Measurements from ENCODE around the gene ARHGAP11B.
A peak's percentile ranks its signal among the peaks of the same experiment; 100 is the strongest.
"Not testable (repeated sequence)": the region's sequence is repeated elsewhere in the genome, so short reads cannot be mapped to it uniquely, and the experiment has no call there.

Gene ARHGAP11B

GRCh38 chr15:30625436-30626193, at the start of gene ARHGAP11B:
ARHGAP11B (plus strand) TSS chr15:30626128.
- TF ChIP-seq, protein P1, sequence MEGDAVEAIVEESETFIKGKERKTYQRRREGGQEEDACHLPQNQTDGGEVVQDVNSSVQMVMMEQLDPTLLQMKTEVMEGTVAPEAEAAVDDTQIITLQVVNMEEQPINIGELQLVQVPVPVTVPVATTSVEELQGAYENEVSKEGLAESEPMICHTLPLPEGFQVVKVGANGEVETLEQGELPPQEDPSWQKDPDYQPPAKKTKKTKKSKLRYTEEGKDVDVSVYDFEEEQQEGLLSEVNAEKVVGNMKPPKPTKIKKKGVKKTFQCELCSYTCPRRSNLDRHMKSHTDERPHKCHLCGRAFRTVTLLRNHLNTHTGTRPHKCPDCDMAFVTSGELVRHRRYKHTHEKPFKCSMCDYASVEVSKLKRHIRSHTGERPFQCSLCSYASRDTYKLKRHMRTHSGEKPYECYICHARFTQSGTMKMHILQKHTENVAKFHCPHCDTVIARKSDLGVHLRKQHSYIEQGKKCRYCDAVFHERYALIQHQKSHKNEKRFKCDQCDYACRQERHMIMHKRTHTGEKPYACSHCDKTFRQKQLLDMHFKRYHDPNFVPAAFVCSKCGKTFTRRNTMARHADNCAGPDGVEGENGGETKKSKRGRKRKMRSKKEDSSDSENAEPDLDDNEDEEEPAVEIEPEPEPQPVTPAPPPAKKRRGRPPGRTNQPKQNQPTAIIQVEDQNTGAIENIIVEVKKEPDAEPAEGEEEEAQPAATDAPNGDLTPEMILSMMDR (IDR thresholded peaks at IDR 0.05; ENCODE audit: low read depth, low read length, missing control alignments), result peak; percentile 17
- DNase-seq (ENCODE audit: low read depth), result peak; percentile 99
- H3K4me3 ChIP-seq (ENCODE audit: low read depth, low read length), result peak within 1 kb of the TSS; percentile 84

DNA sequence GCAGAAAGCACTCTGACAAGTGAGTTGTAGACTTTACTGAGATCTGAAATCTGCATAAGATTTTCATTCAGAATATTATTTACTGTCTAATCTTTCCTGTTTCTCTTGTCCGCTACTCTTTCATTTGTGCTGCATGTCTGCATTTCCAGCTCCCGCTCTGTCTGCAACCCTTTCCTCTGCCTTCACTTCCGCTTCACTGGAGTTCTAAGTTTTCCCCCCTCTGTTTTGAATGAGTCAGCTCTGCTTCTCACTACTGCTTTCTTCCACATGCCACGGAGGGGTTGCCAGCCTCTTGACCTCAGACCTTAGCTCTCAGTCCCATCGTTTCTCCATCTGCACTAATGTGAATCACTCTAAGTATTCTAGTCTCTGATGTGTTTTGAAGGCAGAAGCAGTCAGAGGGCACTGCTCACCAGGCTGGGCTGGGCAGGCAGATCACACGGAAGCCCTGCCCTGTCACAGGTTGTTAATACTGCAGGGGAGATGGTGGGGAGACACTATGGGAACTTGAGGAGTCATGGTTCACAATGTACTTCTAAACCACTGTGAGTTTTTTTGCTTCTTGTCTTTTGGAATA, 46.4 kb upstream of the ARHGAP11B start:
- DNase-seq (ENCODE audit: low read depth); H3K4me3 ChIP-seq (ENCODE audit: low read depth, low read length): not testable (repeated sequence)

GRCh38 chr15:30580716-30581115, 45.2 kb upstream of the ARHGAP11B start:
- DNase-seq (ENCODE audit: low read depth); H3K4me3 ChIP-seq (ENCODE audit: low read depth, low read length): not testable (repeated sequence)

GRCh38 chr15:30598953-30599352, 27.0 kb upstream of the ARHGAP11B start:
- not testable (repeated sequence) for DNase-seq (ENCODE audit: low read depth); H3K4me3 ChIP-seq (ENCODE audit: low read depth, low read length)

DNA sequence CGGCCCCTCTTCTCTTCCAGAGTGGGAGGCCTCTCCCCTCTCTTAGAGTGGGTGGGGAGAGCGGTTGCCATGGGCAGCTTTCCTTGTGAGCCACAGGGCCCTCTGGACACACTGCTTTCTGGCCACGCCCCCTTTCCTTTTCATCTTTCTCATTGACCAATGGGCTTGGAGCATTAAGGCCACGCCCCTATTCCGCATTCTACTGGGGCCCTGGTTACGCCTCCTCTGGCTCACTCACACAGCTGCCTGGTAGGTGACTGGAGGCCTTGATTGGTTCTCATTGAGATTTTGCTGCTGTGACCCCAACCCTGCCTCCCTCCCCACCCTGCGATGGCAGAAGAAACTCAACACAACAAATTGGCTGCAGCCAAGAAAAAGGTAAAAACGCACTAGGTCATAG, 22.1 kb upstream of the ARHGAP11B start, which contains the start of gene GOLGA8H:
Gene GOLGA8H (plus strand): TSS at position 233 of the 400 bp plus-strand sequence. CDS start 98 bp downstream, at position 331.
- not testable (repeated sequence) for DNase-seq (ENCODE audit: low read depth); H3K4me3 ChIP-seq (ENCODE audit: low read depth, low read length)

- not testable (repeated sequence) for H3K4me3 ChIP-seq (ENCODE audit: low read depth, low read length); DNase-seq (ENCODE audit: low read depth)
Observed at GRCh38 chr15:30612271-30612670, 13.7 kb upstream of the ARHGAP11B start.

DNA sequence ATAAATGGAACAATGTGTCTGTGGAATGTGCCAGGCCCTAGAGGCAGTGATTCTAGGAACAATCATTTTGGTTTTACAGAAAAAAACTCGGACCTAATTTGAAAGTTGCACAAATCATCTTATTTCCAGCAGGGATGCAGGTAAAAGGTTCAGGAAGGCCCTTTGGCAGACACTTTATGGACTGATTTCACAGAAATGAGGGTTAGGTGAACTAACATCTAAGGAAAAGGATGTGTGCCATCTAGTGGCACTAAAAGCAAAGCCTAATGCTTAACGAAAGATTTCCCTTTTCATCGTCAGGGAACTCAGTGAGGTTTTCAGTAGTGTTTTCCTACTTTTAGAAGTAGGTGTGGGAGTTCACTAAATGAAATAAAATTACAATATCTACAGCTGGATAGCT, 4.6 kb upstream of the ARHGAP11B start:
- DNase-seq (ENCODE audit: low read depth); H3K4me3 ChIP-seq (ENCODE audit: low read depth, low read length): not testable (repeated sequence)

- peak overlapping the region; percentile 84 for H3K4me3 ChIP-seq (ENCODE audit: low read depth, low read length)
- DNase-seq (ENCODE audit: low read depth), result not testable (repeated sequence)
Observed at GRCh38 chr15:30626194-30626565, 252 bp downstream of the ARHGAP11B start.

DNA sequence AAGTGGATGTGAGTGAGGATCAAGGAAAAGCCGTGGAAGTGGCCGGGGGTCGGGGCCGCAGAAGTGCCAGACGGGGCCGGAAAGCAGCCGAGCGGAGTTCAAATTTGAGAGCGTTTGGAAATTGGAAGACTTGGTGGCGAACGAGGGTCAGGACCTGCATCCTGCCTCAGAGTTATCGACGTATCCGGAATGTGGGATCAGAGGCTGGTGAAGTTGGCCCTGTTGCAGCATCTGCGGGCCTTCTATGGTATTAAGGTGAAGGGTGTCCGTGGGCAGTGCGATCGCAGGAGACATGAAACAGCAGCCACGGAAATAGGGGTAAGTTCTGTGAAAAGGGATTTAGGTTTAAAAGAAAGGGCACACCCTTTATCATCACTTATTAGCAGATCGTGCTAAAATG, 704 bp downstream of the ARHGAP11B start:
- DNase-seq (ENCODE audit: low read depth), result not testable (repeated sequence)
- H3K4me3 ChIP-seq (ENCODE audit: low read depth, low read length), result peak overlapping the region; percentile 84

DNA sequence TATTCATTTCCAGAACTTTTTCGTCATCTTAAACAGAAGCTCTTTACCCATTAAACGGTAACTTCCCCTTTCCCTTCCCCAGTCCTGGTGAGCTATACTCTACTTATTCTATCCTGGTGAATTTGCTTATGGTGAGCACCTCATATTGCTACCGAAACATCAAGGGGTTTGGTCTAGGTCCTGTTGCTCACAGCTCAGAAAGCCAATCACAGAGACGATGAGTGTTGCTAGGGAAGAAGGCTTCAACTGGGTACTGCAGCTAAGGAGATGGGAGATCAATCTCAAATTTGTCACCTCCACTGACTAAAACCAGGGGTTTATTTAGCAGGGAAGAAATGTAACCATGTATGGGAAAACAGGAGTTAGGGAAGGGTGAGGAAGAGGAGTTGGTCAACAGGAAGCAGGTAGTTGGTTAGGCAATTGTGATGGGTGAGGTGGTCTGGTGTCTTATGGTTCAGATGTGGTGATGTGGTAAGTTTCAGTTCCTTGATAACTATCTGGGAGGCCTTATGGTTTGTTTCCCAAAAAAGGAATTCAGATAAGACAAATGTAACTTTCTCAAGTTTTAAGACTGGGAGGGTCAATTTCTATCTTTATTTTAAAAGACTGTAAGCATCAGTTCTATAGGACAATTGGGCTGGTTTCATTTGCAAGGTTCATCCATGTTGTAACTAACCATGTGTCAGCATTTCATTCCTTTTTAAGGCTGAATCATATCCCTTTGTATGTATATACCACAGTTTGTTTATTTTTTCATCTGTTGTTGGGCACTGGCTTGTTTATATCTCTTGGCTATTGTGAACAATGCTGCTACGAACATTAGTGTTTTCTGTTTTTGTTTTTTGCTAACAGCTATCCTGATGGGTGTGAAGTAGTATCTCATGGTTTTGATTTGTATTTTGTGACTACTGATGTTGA, 24.3 kb downstream of the ARHGAP11B start:
- no peak overlapping the region for H3K4me3 ChIP-seq (ENCODE audit: low read depth, low read length)
- peak; percentile 65 for DNase-seq (ENCODE audit: low read depth)
- TF ChIP-seq, protein P1 (IDR thresholded peaks at IDR 0.05; ENCODE audit: low read depth, low read length, missing control alignments), result no peak

- not testable (repeated sequence) for H3K4me3 ChIP-seq (ENCODE audit: low read depth, low read length); DNase-seq (ENCODE audit: low read depth)
- TF ChIP-seq, protein P1 (IDR thresholded peaks at IDR 0.05; ENCODE audit: low read depth, low read length, missing control alignments), result peak; percentile 32
Observed at GRCh38 chr15:30661154-30661553, 35.2 kb downstream of the ARHGAP11B start.

DNA sequence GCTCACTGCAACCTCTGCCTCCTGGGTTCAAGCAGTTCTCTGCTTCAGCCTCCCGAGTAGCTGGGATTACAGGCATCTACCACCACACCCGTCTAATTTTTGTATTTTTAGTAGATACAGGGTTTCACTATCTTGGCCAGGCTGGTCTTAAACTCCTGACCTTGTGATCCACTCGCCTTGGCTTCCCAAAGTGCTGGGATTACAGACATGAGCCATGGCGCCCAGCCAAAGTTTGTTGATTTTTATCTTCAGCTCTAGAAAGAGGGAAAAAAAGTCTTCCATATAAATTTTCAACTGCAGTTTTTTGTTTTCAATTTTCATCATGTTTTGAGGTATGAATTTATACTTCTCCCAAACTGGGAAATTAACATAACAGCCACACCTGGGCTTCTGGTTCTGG, 43.7 kb downstream of the ARHGAP11B start:
- not testable (repeated sequence) for H3K4me3 ChIP-seq (ENCODE audit: low read depth, low read length); DNase-seq (ENCODE audit: low read depth)
